COLO829 (cell line): Measurements from ENCODE around the gene DNAJC5G.
A peak's percentile ranks its signal among the peaks of the same experiment; 100 is the strongest.

Experiments used
- DNase-seq: peaks from one replicate; pipeline ENCODE4 v3.0.0; 2012; ENCODE audit warnings: low spot score

DNAJC5G gene, protein sequence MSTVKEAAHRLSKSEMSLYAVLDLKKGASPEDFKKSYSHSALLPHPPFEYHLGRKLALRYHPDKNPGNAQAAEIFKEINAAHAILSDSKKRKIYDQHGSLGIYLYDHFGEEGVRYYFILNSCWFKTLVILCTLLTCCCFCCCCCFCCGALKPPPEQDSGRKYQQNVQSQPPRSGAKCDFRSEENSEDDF

DNA sequence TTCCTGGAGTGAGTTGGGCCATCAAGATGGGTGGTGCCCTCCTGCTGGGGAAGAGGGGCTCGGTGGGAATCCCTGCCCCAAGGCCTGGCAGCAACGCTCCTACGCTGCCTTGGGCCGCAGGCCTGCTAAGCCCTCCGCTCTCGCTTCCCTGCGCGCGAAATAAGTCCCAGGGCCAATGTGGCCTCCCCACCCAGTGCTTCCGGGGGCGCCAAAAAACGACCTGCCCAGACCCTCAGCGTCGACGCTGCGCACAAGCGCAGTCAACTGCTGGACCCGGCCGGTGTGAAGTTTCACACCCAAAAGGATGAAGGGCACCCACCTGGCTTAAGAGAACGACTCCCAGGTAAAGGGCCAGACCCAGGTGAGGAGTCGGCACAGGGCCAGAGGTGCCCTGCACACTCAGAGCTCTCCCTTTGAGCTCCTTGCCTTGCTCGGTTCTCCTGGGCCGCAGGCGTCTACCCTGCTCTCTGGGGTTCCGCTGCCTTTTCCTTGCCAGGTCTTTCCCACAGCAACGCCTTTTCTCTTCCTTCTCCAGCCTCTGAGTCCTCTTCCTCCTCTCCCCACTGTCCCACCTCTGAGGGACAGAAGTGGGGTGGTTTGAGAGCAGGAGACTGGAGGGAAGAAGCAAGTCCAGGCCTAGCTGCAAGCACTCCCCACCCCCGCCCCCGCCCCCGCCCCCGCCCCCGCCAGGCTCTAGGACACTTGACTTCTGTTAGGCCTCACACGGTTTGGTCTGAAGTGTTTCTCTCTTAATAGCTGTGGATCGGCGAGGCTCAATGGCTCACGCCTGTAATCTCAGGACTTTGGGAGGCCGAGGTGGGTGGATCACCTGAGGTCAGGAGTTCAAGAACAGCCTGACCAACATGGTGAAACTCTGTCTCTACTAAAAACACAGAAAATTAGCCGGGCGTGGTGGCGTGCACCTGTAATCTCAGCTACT is at the start of gene DNAJC5G:
Gene DNAJC5G, plus strand, starts transcription at position 223 of the 940 bp plus-strand sequence. CDS start 1,296 bp downstream, outside the sequence.
- DNase-seq, result no peak

DNA sequence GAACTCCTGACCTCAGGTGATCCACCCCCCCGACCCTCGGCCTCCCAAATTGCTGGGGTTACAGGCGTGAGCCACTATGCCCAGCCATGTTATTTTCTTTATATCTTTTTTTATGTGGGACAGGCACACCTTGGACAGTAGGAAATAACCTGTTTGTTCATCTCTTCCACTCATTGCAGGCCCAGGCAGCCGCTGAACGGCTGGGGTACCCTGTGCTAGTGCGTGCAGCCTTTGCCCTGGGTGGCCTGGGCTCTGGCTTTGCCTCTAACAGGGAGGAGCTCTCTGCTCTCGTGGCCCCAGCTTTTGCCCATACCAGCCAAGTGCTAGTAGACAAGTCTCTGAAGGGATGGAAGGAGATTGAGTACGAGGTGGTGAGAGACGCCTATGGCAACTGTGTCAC is 49.7 kb upstream of the DNAJC5G start:
- DNase-seq, result no peak

DNA sequence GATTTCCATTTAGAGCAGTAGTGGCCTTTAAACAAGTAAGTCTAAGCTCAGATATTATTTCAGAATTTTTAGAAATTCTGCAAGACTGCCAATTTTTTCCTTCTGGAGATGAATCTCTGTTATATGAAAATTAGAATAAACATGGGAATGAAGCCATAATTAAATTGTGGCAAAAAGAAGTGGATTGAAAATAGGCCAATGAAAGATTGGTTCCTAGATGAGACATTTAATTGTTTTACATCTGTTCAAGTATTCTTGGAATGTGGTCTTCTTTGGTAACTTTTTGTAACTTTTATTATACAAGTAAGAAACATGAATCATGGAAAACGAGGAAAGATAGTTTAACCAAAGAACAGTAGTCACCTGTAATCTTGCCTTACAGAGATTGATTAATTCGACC is 47.7 kb upstream of the DNAJC5G start:
- DNase-seq, result no peak

DNA sequence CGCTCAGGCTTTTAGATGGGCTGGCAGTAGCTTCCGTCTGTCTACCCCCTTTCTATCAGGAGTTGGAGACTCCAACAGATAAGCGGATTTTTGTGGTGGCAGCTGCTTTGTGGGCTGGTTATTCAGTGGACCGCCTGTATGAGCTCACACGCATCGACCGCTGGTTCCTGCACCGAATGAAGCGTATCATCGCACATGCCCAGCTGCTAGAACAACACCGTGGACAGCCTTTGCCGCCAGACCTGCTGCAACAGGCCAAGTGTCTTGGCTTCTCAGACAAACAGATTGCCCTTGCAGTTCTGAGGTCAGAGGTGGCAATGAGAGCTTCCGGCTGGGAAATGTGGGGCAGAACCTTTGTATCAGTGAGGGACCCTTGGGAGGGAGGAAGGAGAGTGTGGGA is 43.3 kb upstream of the DNAJC5G start:
- DNase-seq, result no peak

DNA sequence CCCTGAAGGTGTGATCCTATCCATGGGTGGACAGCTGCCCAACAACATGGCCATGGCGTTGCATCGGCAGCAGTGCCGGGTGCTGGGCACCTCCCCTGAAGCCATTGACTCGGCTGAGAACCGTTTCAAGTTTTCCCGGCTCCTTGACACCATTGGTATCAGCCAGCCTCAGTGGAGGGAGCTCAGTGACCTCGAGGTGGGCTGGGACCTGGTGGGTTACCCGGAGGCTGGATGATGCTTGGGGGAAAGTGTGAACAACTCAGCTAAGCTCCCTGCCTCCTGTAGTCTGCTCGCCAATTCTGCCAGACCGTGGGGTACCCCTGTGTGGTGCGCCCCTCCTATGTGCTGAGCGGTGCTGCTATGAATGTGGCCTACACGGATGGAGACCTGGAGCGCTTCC is 41.9 kb upstream of the DNAJC5G start:
- DNase-seq, result no peak

DNA sequence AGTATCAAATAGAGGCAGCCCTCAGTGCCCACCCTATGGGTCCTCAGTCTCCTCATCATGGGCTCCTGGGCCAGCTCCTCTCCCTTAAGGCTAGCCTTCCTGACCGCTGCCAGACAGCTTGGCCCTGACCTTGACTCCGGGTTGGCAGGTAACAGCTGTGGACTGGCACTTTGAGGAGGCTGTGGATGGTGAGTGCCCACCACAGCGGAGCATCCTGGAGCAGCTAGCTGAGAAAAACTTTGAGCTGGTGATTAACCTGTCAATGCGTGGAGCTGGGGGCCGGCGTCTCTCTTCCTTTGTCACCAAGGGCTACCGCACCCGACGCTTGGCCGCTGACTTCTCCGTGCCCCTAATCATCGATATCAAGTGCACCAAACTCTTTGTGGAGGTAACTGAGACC is 39.1 kb upstream of the DNAJC5G start:
- DNase-seq, result no peak

DNA sequence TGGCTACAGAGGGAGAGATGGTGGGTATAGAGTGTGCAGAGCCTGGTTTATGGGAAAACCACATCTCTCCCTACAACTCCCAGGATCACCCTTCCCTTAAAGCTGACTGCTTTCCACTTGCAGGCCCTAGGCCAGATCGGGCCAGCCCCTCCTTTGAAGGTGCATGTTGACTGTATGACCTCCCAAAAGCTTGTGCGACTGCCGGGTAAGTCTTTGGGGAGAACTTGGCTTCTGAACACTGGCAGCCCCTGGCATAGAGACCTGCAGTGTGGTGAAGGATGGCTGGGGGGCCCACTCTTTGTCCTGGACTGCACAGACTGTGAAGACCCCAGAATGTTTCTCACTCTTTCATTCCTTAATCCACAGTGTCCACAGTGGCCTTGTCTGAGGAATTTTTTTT is 38.6 kb upstream of the DNAJC5G start:
- no peak for DNase-seq

DNA sequence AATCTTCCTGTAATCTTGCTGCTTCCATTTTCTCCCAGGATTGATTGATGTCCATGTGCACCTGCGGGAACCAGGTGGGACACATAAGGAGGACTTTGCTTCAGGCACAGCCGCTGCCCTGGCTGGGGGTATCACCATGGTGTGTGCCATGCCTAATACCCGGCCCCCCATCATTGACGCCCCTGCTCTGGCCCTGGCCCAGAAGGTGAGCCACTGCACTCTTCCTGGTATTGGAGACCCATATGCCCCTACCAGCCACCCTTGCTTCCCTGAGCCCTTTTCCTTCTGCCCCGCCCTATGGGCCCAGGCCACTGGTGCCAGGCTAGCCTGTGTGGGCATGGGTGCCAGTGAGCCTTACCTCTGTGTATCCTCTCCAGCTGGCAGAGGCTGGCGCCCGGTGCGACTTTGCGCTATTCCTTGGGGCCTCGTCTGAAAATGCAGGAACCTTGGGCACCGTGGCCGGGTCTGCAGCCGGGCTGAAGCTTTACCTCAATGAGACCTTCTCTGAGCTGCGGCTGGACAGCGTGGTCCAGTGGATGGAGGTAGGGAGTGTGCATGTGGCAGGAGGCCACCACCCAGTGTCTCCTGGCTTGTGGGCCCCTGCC is 37.8 kb upstream of the DNAJC5G start:
- DNase-seq, result no peak

DNA sequence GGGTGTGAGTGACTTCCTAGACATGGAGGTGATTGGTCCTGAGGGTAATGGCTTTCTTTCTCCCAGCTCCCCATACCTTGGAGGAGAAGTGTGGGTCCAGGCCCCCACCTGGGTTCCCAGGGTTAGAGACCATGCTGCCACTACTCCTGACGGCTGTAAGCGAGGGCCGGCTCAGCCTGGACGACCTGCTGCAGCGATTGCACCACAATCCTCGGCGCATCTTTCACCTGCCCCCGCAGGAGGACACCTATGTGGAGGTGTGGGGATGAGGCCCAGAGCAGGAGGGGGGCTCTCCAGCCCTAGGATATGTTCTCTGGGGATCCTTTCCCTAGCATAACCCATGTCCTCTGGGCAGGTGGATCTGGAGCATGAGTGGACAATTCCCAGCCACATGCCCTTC is 36.3 kb upstream of the DNAJC5G start:
- DNase-seq, result no peak

DNA sequence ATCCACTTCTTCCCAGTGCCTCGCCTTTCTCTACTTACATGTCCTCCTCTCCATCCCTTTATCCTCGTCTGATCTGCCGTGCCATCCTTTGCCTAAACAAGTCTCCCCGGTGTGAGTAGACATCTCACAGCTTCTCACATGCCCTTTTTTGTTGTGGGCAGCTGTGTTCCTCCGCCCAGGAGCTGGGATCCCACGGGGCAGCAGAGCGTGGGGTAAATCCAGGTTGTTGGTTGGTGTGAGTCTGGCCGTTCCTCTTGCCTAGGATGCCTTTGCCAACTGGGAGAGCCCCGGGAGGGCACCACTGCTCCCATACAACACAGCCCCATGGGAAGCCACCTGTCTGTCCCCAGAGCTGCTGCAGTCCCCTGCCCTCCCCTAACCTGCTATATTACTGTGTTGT is 34.8 kb upstream of the DNAJC5G start:
- no peak for DNase-seq

DNA sequence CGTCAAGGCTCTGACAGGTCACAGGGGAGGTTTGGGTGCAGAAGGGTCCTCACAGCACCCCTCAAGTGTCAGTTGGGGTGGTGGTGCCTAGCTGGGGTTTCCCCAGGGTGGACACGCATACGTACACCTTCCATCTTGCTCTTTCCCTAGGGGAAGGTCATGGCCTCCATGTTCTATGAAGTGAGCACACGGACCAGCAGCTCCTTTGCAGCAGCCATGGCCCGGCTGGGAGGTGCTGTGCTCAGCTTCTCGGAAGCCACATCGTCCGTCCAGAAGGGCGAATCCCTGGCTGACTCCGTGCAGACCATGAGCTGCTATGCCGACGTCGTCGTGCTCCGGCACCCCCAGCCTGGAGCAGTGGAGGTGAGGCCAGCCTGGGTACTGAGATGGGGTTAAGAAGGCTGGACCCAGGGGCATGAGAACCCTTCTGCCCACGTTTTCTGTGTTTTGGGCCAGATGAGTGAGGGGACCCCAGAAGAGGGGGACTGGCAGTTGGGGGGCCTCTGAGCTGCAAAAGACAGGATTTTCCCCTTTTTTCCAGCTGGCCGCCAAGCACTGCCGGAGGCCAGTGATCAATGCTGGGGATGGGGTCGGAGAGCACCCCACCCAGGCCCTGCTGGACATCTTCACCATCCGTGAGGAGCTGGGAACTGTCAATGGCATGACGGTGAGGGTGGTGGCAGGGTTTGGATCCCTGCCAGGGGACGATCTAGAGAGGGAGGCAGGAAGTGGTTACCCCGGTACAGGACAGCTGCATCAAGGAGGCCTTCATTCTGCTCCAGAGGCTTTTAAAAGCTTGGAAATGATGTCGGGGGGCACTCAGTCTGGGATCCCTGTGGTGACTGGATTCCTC is 33.2 kb upstream of the DNAJC5G start:
- DNase-seq, result no peak

DNA sequence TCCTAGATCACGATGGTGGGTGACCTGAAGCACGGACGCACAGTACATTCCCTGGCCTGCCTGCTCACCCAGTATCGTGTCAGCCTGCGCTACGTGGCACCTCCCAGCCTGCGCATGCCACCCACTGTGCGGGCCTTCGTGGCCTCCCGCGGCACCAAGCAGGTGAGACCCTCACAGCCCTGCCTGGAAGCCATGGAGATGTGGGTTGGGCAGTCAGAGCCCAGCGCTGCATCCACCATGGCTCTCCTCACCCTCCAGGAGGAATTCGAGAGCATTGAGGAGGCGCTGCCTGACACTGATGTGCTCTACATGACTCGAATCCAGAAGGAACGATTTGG is 32.6 kb upstream of the DNAJC5G start:
- DNase-seq, result no peak

DNA sequence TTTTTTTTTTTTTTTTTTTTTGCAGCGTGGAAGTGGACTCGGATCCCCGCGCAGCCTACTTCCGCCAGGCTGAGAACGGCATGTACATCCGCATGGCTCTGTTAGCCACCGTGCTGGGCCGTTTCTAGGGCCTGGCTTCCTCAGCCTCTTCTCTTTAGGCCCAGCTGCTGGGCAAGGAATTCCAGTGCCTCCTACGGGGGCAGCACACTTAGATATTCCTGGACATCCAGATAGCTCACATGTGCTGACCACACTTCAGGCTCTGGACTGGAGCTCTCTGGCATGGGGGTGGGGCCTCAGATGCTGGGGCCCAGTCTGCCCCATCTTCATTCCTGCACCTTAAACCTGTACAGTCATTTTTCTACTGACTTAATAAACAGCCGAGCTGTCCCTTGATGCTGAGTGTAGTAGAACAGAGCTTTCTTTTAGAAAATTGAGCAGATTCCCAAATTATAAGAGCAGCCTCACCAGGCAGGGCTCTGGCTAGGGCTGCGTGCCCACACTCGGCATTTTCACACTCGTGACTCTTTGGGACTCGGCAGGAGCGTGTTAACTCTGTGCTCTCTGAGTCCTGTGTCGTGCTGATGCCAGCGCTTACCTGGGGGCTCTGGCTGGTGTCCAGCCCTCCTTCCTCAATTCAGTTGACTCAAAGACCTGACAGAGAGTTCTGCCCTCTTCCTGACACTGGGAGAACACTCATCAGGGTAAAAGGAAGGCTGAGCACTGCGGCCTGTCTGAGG is 31.7 kb upstream of the DNAJC5G start:
- DNase-seq, result no peak

DNA sequence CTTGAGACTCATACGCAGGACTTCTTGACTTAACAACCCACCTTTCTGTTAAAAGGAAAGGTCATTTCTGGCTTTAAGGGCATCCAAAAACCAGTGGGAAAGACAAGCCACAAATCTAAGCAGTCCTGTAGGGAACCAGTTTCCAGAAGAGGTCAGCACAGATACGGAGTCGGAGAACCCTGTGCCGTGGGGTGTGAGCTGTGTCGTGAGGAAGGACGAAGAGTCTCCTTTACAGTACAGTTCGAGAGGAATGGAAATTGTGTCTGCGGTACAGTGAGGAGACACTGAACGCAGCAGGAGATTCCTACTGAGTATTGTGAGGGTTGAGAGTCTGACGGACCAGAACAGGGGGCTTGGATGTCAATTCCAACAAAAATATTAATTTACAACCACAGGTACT is 30.1 kb upstream of the DNAJC5G start:
- DNase-seq, result no peak

DNA sequence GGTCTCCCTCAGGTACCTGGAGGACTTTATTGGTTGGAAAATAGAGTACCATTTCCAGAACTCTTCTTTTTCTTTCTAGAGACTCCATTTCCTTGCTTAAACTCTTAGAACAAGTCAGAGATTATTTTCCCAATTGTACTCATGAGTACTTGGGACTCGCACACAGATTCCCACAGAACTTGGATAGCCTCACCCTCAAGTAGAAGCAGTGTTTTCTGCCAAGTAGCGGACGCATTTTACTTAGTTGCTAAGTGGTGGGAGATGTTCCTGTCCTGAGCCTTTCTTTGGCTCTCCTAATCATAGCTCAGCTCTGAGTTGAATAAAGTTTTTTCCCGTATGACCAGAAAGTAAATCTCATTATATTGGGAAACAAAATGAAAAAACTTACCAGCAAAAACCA is 29.6 kb upstream of the DNAJC5G start:
- no peak for DNase-seq

DNA sequence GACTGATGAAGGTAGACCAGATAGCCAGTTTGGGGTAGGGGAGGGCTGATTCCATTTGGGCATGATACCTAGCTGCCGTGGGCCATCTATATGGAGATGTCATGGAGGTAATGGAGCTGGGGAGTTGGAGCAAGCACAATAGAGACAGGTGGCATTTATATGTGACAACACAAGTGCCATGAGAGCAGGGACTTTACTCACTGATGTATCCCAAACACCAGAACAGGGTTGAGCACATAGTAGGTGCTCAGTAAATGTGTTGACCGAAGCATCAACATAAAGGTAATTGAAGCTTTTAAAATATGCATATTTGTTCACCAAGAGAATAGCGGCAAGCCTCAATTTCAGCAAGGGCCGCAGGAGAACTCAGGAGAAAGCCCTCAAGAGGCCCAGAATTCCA is 27.3 kb upstream of the DNAJC5G start:
- DNase-seq, result no peak

DNA sequence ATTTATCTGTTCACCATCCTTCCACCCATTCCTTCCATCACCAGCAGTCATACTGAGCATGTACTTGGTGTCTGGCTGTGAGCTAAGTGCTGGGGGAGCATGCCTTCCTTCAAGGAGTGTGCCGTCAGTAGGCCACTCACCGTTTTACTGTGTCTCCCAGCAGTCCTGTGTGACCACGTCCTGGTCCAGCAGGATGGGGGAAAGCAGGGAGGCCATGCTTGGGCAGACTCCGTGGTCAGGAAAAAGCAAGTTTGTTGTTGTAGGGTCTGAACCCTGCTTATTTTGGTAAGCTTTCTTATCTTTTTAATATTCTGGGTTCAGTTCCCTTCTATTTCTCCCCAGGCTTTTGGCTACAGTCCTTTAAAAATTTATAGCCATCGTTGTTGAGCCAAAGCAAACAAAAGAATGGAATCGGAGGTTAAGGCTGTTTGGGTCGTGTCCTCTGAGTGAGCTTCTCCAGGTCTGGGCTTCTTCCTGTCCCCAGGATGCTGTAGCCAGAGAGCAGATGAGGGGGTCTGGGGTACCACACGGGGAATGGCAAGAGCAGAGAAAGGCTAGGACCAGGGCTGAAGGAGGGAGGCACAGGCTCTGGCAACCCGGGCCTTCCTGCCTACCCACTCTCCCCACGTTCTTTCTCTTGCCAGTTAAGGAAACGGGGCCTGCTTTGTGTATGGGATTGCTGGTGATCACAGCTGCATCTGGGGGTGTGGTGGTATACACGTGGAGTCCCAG is 25.9 kb upstream of the DNAJC5G start:
- DNase-seq, result no peak

DNA sequence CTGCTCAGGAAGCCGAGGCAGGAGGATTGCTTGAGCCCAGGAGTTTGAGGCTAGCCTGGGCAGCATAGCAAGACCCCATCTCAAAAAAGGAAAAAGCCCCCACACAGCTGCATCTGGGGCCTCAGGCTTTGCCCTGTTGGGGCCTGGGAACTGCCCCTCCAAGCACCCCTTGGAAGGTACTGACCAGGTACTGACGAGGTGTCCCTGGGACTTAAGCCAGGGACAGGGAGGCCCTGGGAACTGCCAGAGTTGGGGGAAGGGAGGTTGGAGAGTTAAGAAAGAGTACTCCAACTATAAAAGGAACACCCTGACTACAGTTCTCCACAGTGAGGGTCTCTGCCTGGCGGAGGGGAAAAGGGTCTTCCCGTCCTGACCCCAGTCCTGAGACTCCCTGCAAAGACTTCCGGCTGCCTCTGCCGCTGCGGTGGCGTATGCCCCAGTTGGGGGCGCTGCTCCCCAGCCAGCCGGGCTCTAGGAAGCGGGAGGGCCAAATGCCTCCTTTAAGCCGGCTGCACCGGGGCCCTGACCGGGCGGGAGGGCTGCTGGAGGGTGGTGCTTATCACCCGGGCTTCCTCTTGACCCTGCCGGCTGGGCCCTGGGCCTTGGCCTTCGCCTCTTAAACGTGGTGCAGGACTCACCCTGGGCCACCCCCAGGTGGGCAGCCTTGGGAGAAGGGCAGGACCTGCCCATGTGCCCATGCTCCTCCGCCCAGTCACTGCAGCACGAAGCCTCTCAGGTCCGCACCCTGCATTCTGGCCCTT is 25.2 kb upstream of the DNAJC5G start:
- DNase-seq, result peak; percentile 37

DNA sequence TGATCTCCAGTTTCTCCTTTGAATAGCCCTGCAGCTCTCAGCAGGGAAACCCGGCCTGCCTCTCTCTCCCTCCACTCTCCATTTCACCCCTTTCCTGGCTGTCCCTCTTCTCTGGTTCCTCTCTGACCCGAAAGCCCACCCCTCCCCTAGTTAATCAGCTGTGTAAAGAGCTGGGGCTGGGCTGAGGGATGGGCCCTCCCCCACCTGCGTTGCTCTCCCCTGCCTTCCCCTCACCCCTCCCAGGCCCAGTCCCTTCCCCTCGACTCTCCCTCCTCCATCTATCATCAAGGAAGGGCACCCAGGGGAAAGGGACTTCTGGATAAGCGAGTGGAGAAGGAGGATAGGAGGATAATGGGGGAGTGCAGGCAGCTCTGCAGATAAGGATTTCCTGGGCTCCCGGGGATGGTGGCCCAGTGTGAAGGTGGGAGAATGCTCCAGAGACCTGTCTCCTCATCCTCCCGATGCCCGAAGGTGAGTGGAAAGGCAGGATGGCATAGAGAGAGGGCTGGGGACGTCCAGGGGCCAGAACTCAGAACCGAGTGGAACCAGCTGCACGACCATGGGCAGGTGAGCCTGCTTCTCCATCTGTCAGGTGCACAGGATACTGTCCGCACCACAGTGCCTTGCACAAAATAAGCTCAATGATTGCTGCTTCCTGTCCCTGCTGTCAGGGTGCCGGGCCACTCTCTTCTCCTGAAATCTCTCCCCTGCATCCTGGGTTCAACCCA is 24.4 kb upstream of the DNAJC5G start:
- no peak for DNase-seq

DNA sequence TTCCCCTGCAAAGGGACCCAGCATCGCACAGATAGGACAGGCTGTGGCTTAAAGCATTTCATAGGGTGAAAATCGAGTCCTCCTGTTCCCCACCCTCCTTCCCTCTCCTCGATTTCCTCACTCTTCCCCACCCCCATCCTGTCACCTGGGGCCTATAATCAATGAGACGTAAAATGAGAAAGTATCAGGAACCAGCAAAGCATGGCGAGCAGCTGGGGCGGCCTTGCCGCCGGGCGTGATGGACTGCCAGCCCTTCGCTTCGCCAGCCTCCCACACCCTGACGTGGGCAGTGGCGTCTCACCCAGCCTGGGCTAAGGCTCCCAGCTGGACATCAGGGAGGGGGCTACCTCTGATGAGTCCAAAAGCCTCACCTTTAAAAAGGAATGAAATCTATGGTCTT is 23.5 kb upstream of the DNAJC5G start:
- no peak for DNase-seq
